Heart left ventricle (tissue), 16 donors: ENCODE data around the gene MARCHF10. TPM values are rescaled to one million over a fixed set of nuclear protein-coding genes. Genes with fewer than 3 reads are reported as not detected.

Source experiments
- ATAC-seq, 4 donors: fragments of 200-7000 bp; cut with Tn5 transposase; one replicate each; pipeline ENCODE4 v1.9.1; 2020 to 2022; ENCODE audit warnings: moderate library complexity in 4 of 4, mild to moderate bottlenecking in 3 of 4, moderate number of reproducible peaks in 1 of 4
- DNase-seq, 5 donors: peaks; one replicate each; pipeline ENCODE4 v3.0.0-alpha.2; 2020
- H3K27ac ChIP-seq, 12 donors: fragments of 200-600 bp; sonication (generic) in 4 of 12; one replicate each; pipeline versions ENCODE4 v1.5.0 to v1.8.0; 2016 to 2022; ENCODE audit warnings: mild to moderate bottlenecking in 2 of 12
- H3K27me3 ChIP-seq, 9 donors: fragments of 200-600 bp; sonication (generic) in 2 of 9; one replicate each; pipeline versions ENCODE4 v1.5.1 to v1.8.0; 2016 to 2022; ENCODE audit warnings: mild to moderate bottlenecking in 3 of 9
- H3K36me3 ChIP-seq, 9 donors: fragments of 200-600 bp; sonication (generic) in 2 of 9; one replicate each; pipeline versions ENCODE4 v1.5.0 to v1.8.0; 2018 to 2022; ENCODE audit warnings: mild to moderate bottlenecking in 2 of 9
- H3K4me1 ChIP-seq, 12 donors: fragments of 200-600 bp; sonication (generic) in 4 of 12; one replicate each; pipeline versions ENCODE4 v1.5.0 to v1.8.0; 2016 to 2022; ENCODE audit warnings: mild to moderate bottlenecking in 3 of 12
- H3K4me3 ChIP-seq, 12 donors: fragments of 200-600 bp; sonication (generic) in 4 of 12; one replicate each; pipeline versions ENCODE4 v1.5.0 to v1.8.0; 2017 to 2022; ENCODE audit warnings: mild to moderate bottlenecking in 9 of 12, moderate library complexity in 4 of 12
- H3K9me3 ChIP-seq, 12 donors: fragments of 200-600 bp; sonication (generic) in 4 of 12; one replicate each; pipeline versions ENCODE4 v1.5.0 to v1.8.0; 2016 to 2022; ENCODE audit warnings: mild to moderate bottlenecking in 1 of 12
- POLR2A ChIP-seq, 2 donors: fragments of 450-650 bp; IDR thresholded peaks; one replicate each; pipeline ENCODE4 v1.6.1; 2017; ENCODE audit warnings: antibody characterized with exemption in 2 of 2, mild to moderate bottlenecking in 2 of 2, moderate library complexity in 2 of 2
- WGBS, 4 donors: extraction: QIAGEN DNeasy Blood & Tissue Kit in 2 of 4; methylation state at CpG; one replicate each; pipeline versions ENCODE4 v1.1.5 to v1.1.7; 2013 to 2018; 5-methylcytosine and 5-hydroxymethylcytosine counted together
- intact Hi-C, 10 donors: fragments of 100-400 bp; cut with DNase I; formaldehyde crosslinking; loops; one replicate each; pipeline versions ENCODE4 v1.11.1 to v1.14.2; 2022
- polyA plus RNA-seq, 2 donors: library from polyadenylated mRNA; stranded (reverse); fragments of 200-250 nt; gene quantifications; one replicate each; pipeline ENCODE4 v1.2.3, GENCODE V29; 2013
- total RNA-seq, 9 donors: library from RNA; depleted of rRNA in 2 of 9; stranded (reverse); fragments of >200 nt in 2 of 9; fragmentation: NEBNext Ultra II Directional in 3 of 9; extraction: Animal tissue kit (Norgen Biotek cat#: 25700) in 3 of 9; gene quantifications; one replicate each; pipeline versions ENCODE4 v1.1.0 to v1.2.4, GENCODE V29; 2016 to 2023
- TF ChIP-seq, protein P1 (sequence below), 12 donors: fragments of 200-600 bp; sonication (generic) in 4 of 12; IDR thresholded peaks; one replicate each; pipeline versions ENCODE4 v1.5.0 to v1.8.0; 2018 to 2022; ENCODE audit warnings: antibody characterized with exemption in 12 of 12, mild to moderate bottlenecking in 5 of 12
- donor health status: ischemic (EF 13 %, LVEDD 7.1; RV severe dilation, severe dysfunction).
- donor health status: healthy with polysubstance abuse.
- donor health status: DM: no; HTN: yes; CAD: no.
- donor health status: DM: no; HTN: no; CAD: no.
- donor health status: ischemic (EF 25% LVEDD 6.9; RV normal size, moderate dysfunction).
- donor health status: ischemic (EF 25% LVEDD 5.7; RV mildly dilated, moderate dysfunction).
- donor health status: healthy.
- donor health status: DM: yes; HTN: yes; CAD: no.
- donor health status: ischemic (EF 35%, LVEDD 5.7; RV mildly dilated, moderate dysfunction).
- donor health status: nonischemic (EF 11% LVEDD 7.7; RV severe dilation, severe dysfunction).
- donor health status: DM: yes; HTN: yes; CAD: no.
- donor health status: PGD.
- donor health status: ischemic (EF 29% LVEDD 5.4; RV normal size, mild dysfunction).
- donor health status: nonischemic (EF 23%, LVEDD 6.1; RV moderate dilation, normal function).

The MARCHF10 gene
- total and polyA plus RNA-seq, 11 donors, result not detected

GRCh38 chr17:62674363-62674739 lies 133.8 kb downstream of the MARCHF10 start:
- peaks cover 0 to 8% (median 0%) of the 10 kb centered on the region in 12 donors for H3K4me1 ChIP-seq
- no peak overlapping the region for H3K4me3 ChIP-seq
- ATAC-seq, result no peak
- peaks cover 0 to 61% (median 0%) of the 10 kb centered on the region in 9 donors for H3K36me3 ChIP-seq
- DNase-seq, result peak in 1 of 5 donors; percentile 44
- no peaks in the 10 kb centered on the region for H3K9me3 ChIP-seq
- H3K27me3 ChIP-seq, result no peaks in the 10 kb centered on the region
- WGBS, 4 donors, result 68 to 93% (median 70%) methylated on average over 2 to 6 of the region's 6 CpGs
- TF ChIP-seq POLR2A (IDR thresholded peaks at IDR 0.05), result no peak
- TF ChIP-seq, protein P1, sequence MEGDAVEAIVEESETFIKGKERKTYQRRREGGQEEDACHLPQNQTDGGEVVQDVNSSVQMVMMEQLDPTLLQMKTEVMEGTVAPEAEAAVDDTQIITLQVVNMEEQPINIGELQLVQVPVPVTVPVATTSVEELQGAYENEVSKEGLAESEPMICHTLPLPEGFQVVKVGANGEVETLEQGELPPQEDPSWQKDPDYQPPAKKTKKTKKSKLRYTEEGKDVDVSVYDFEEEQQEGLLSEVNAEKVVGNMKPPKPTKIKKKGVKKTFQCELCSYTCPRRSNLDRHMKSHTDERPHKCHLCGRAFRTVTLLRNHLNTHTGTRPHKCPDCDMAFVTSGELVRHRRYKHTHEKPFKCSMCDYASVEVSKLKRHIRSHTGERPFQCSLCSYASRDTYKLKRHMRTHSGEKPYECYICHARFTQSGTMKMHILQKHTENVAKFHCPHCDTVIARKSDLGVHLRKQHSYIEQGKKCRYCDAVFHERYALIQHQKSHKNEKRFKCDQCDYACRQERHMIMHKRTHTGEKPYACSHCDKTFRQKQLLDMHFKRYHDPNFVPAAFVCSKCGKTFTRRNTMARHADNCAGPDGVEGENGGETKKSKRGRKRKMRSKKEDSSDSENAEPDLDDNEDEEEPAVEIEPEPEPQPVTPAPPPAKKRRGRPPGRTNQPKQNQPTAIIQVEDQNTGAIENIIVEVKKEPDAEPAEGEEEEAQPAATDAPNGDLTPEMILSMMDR (IDR thresholded peaks at IDR 0.05), result no peak
- no peak overlapping the region for H3K27ac ChIP-seq
- intact Hi-C loops, result loop anchor here in 6 of 10 donors (5.0 to 10.0 kb wide), 5 partner anchors 53 to 733 kb away; partner anchors contain the start of genes METTL2A (in 1 of the 6) and TANC2 (in 1 of the 6)

DNA sequence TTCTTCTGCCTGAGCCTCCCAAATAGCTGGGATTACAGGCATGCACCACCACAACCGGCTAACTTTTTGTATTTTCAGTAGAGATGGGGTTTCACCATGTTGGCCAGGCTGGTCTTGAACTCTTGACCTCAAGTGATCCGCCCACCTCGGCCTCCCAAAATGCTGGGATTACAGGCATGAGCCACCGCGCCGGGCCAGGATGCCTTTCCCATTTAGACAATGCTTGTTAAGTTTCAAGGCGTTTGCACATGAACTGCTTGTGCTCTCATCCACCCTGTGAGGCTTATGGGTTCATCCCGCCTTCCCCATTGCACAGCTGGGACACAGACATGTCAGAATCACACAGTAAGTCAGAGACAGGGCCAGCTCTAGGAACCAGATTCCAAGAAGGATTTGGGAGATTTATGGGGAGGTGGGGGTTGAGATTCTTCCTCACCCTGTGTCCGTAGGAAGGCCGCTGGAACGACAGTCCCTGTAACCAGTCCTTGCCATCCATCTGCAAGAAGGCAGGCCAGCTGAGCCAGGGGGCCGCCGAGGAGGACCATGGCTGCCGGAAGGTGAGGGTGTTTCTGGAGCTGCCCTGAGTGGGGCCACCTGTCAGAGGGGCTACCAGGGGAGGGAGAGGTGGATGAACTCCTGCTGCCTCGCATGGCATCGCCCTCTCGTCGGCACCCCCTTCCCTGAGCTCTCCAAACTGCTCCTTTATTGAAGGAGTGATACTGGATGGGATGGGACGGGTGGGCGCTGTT lies 134.3 kb downstream of the MARCHF10 start:
- Histone ChIP-seq H3K27me3 (no peaks in the 10 kb centered on the region), H3K27ac (no peak overlapping the region), H3K4me1 (peaks cover 0 to 8% (median 0%) of the 10 kb centered on the region in 12 donors), H3K4me3 (no peak overlapping the region), H3K9me3 (no peaks in the 10 kb centered on the region), H3K36me3 (peaks cover 0 to 61% (median 0%) of the 10 kb centered on the region in 9 donors)
- TF ChIP-seq, protein P1 (IDR thresholded peaks at IDR 0.05), result no peak
- TF ChIP-seq POLR2A (IDR thresholded peaks at IDR 0.05), result no peak
- WGBS, 4 donors, result 88 to 95% (median 93%) methylated on average over 20 of the region's 20 CpGs
- ATAC-seq (no peak), DNase-seq (peak in 1 of 5 donors; percentile 26)
- intact Hi-C loops, result loop anchor here in 6 of 10 donors (2.0 to 10.0 kb wide), 6 partner anchors 54 to 734 kb away; partner anchors contain the start of genes METTL2A (in 1 of the 6) and TANC2 (in 1 of the 6)

GRCh38 chr17:62672957-62673356 lies 135.2 kb downstream of the MARCHF10 start:
- Histone ChIP-seq H3K9me3 (no peaks in the 10 kb centered on the region), H3K36me3 (peaks cover 0 to 61% (median 0%) of the 10 kb centered on the region in 9 donors), H3K4me3 (no peak overlapping the region), H3K4me1 (peaks cover 0 to 8% (median 0%) of the 10 kb centered on the region in 12 donors), H3K27me3 (no peaks in the 10 kb centered on the region), H3K27ac (no peak overlapping the region)
- no peak for TF ChIP-seq POLR2A (IDR thresholded peaks at IDR 0.05)
- TF ChIP-seq, protein P1 (IDR thresholded peaks at IDR 0.05), result no peak
- ATAC-seq (no peak), DNase-seq (peak in 1 of 5 donors; percentile 3)
- 89 to 94% (median 93%) methylated on average over 4 of the region's 4 CpGs for WGBS, 4 donors
- intact Hi-C loops, result loop anchor here in 7 of 10 donors (1.0 to 10.0 kb wide), 7 partner anchors 54 to 734 kb away; partner anchors contain the start of genes METTL2A (in 1 of the 7) and TANC2 (in 1 of the 7)

- no peaks in the 10 kb centered on the region for H3K9me3 ChIP-seq
- no peak overlapping the region for H3K4me3 ChIP-seq
- ATAC-seq, result peak in 2 of 4 donors; percentile 17 to 35
- TF ChIP-seq, protein P1 (IDR thresholded peaks at IDR 0.05), result no peak
- TF ChIP-seq POLR2A (IDR thresholded peaks at IDR 0.05), result no peak
- H3K27ac ChIP-seq, result no peak overlapping the region
- H3K4me1 ChIP-seq, result peaks cover 0 to 8% (median 0%) of the 10 kb centered on the region in 12 donors
- 39 to 96% (median 54%) methylated on average over 5 to 14 of the region's 14 CpGs for WGBS, 4 donors
- peaks cover 0 to 62% (median 0%) of the 10 kb centered on the region in 9 donors for H3K36me3 ChIP-seq
- DNase-seq, result peak in 1 of 5 donors; percentile 68
- intact Hi-C loops, result loop anchor here in 6 of 10 donors (5.0 to 10.0 kb wide), 5 partner anchors 56 to 736 kb away; partner anchors contain the start of genes METTL2A (in 1 of the 6) and TANC2 (in 1 of the 6)
- H3K27me3 ChIP-seq, result no peaks in the 10 kb centered on the region
Measured at GRCh38 chr17:62671553-62671952, 136.6 kb downstream of the MARCHF10 start.
